Activated CD8-positive, alpha-beta memory T cell treated with anti-CD3 and anti-CD28 coated beads for 36 hours (primary cell): ENCODE results near the gene GSN. TPM values are rescaled to one million over a fixed set of nuclear protein-coding genes. Genes with fewer than 3 reads are reported as not detected.

ENCODE experiments used
- CTCF ChIA-PET: fragments of 350-600 bp; sonication (Branson Sonifier 250); formaldehyde crosslinking; loops from one replicate; lab custom pipeline; 2021; ENCODE audit warnings: antibody characterized with exemption; lab: Charles Lee
- POLR2A ChIA-PET: fragments of 350-600 bp; sonication (Branson Sonifier 250); formaldehyde crosslinking; loops from one replicate; lab custom pipeline; 2021; ENCODE audit warnings: antibody characterized with exemption; lab: Charles Lee
- total RNA-seq, 2 experiments: library from RNA; stranded (reverse); gene quantifications; one replicate each; pipeline ENCODE4 v1.2.3, GENCODE V29; 2021

Gene GSN
- total RNA-seq, 2 experiments from 2014 or later, result 1.6 to 1.8 TPM

- ChIA-PET CTCF (no interaction called here), POLR2A (no interaction called here)
Observed at GRCh38 chr9:121242219-121242958, 25.6 kb upstream of the GSN start.

GRCh38 chr9:121242959-121243346, 25.0 kb upstream of the GSN start:
- ChIA-PET POLR2A (no interaction called here), CTCF (no interaction called here)

- POLR2A ChIA-PET, result no interaction called here
- CTCF ChIA-PET, result no interaction called here
Observed at GRCh38 chr9:121246821-121247561, 21.0 kb upstream of the GSN start.

GRCh38 chr9:121249563-121249962, 18.4 kb upstream of the GSN start:
- ChIA-PET POLR2A (no interaction called here), CTCF (no interaction called here)

GRCh38 chr9:121252104-121252851, 15.7 kb upstream of the GSN start:
- CTCF ChIA-PET, result interaction anchor here (1.3 kb wide), 1 partner anchor 41 kb away, joined by 3 read pairs; no protein-coding TSS in a partner anchor
- POLR2A ChIA-PET, result no interaction called here

GRCh38 chr9:121253162-121253561, 14.8 kb upstream of the GSN start:
- CTCF ChIA-PET, result no interaction called here
- POLR2A ChIA-PET, result no interaction called here

- ChIA-PET CTCF (no interaction called here), POLR2A (no interaction called here)
Observed at GRCh38 chr9:121253821-121254501, 14.0 kb upstream of the GSN start.

GRCh38 chr9:121259498-121259897, 8.5 kb upstream of the GSN start:
- ChIA-PET CTCF (interaction anchor here (0.9 to 1.1 kb wide), 2 partner anchors 9 to 61 kb away, joined by 3 read pairs; no protein-coding TSS in a partner anchor), POLR2A (no interaction called here)

GRCh38 chr9:121259935-121260334, 8.0 kb upstream of the GSN start:
- ChIA-PET POLR2A (no interaction called here), CTCF (interaction anchor here (0.9 kb wide), 1 partner anchor 10 kb away, joined by 3 read pairs; no protein-coding TSS in a partner anchor)

GRCh38 chr9:121260457-121261106, 7.4 kb upstream of the GSN start:
- POLR2A ChIA-PET, result no interaction called here
- CTCF ChIA-PET, result interaction anchor here (0.9 kb wide), 1 partner anchor 10 kb away, joined by 3 read pairs; no protein-coding TSS in a partner anchor

- POLR2A ChIA-PET, result no interaction called here
- CTCF ChIA-PET, result no interaction called here
Observed at GRCh38 chr9:121261107-121261460, 6.9 kb upstream of the GSN start.

- CTCF ChIA-PET, result interaction anchor here (1.1 kb wide), 1 partner anchor 31 kb away, joined by 3 read pairs; no protein-coding TSS in a partner anchor
- POLR2A ChIA-PET, result no interaction called here
Observed at GRCh38 chr9:121261755-121262154, 6.2 kb upstream of the GSN start.

- CTCF ChIA-PET, result interaction anchor here (1.1 kb wide), 1 partner anchor 31 kb away, joined by 3 read pairs; no protein-coding TSS in a partner anchor
- POLR2A ChIA-PET, result no interaction called here
Observed at GRCh38 chr9:121262423-121262822, 5.5 kb upstream of the GSN start.

GRCh38 chr9:121262953-121263352, 5.0 kb upstream of the GSN start:
- POLR2A ChIA-PET, result no interaction called here
- CTCF ChIA-PET, result interaction anchor here (0.7 to 1.1 kb wide), 2 partner anchors 32 to 139 kb away, joined by 3 read pairs; no protein-coding TSS in a partner anchor

GRCh38 chr9:121266356-121266755, 1.6 kb upstream of the GSN start:
- POLR2A ChIA-PET, result no interaction called here
- CTCF ChIA-PET, result no interaction called here

- ChIA-PET CTCF (interaction anchor here (2.8 kb wide), 1 partner anchor 11 kb away, joined by 16 read pairs; no protein-coding TSS in a partner anchor), POLR2A (no interaction called here)
Observed at GRCh38 chr9:121266906-121267650, 884 bp upstream of the GSN start.

GRCh38 chr9:121268598-121268850, 562 bp downstream of the GSN start:
- ChIA-PET POLR2A (no interaction called here), CTCF (interaction anchor here (2.8 kb wide), 1 partner anchor 10 kb away, joined by 16 read pairs; no protein-coding TSS in a partner anchor)
